Measurements from ENCODE around the gene THBD.
"Not testable (repeated sequence)": the region's sequence is repeated elsewhere in the genome, so short reads cannot be mapped to it uniquely, and the experiment has no call there.

Gene THBD

GRCh38 chr20:23035731-23036130, 13.7 kb downstream of the THBD start:
- DNase-seq (ENCODE audit: low read depth): no peak

DNA sequence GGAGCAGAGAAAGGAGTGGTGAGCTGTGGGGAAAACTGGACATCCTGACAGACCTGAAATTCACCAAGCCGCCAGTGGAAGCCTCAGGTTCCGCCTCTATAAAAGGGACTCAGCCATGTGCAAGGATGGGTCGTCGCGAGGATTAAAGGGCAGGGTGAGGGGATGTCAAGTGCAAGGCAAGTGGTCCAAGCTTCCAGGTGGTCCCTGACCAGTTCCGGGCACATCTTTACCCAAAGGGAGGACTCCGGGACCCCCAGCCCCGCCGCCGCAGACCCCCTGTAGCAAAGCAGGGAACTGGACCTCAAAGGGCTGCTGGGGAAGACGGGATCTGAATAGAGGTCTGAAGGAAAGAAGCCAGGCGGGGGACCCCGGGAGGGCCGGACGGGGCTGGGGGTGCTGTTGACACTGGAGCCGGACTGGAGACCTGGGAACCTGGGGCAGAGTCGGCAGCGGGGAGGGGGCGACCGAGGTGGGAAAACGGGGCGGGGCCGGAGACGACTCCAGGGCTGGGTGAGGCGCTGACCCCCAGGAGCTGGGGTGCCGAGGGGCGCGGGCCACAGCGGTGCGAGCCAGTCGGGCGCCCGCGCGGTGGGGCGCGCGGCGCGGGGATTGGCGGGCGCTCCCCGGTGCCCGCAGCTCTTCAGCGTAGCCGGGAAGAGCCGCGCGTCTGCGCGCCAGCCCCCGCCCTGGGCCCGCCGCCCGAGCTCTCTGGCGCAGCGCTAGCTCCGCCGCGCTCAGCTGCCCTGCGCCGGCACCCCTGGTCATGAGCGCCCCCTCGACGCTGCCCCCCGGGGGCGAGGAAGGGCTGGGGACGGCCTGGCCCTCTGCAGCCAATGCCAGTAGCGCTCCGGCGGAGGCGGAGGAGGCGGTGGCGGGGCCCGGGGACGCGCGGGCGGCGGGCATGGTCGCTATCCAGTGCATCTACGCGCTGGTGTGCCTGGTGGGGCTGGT, 14.5 kb downstream of the THBD start, which contains the start of gene SSTR4:
Gene SSTR4 (plus strand): TSS at position 592 of the 951 bp plus-strand sequence. CDS start 172 bp downstream, at position 764.
- no peak for DNase-seq (ENCODE audit: low read depth)

GRCh38 chr20:23033918-23034317, 15.6 kb downstream of the THBD start:
- DNase-seq (ENCODE audit: low read depth): no peak

DNA sequence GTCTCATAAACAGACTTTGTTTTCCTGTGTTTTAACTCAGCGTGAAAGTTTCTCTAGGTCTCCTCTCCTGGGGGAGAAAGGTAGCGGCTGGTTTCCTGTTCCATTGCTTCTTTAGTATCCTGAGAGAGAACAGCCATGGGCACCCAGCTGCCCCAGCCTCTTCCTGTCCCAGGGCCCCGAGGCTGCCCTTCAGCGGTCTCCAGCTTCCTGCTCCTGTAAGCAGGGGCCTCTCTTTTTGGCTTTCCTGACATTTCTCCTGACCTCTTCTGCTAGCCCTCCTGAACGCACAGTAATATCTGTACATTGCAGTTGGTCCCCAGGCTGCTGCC, 16.8 kb downstream of the THBD start:
- no peak for DNase-seq (ENCODE audit: low read depth)

- no peak for DNase-seq (ENCODE audit: low read depth)
These were observed 17.3 kb downstream of the THBD start for GRCh38 chr20:23032056-23032749.

GRCh38 chr20:23031346-23031745, 18.1 kb downstream of the THBD start:
- no peak for DNase-seq (ENCODE audit: low read depth)

DNA sequence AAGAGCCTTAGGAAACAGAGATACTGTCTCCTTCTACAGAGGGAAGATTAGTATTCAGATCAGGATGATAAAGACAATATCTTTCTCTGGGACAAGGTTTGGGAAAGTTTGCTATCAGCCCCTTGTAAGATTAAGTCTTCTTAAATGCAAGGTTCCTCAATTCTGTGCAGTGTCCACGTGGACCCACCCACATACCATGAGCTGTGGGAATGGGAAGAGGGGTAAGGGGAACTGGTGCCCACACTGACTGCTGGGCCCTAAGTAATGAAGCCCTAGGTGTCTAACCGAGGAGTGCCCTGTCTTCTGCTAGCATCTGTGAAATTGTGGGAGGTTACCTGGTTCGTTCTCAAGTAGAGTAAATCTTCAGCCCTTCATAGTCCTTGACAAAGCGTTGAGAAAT, 20.1 kb downstream of the THBD start:
- no peak for DNase-seq (ENCODE audit: low read depth)

DNA sequence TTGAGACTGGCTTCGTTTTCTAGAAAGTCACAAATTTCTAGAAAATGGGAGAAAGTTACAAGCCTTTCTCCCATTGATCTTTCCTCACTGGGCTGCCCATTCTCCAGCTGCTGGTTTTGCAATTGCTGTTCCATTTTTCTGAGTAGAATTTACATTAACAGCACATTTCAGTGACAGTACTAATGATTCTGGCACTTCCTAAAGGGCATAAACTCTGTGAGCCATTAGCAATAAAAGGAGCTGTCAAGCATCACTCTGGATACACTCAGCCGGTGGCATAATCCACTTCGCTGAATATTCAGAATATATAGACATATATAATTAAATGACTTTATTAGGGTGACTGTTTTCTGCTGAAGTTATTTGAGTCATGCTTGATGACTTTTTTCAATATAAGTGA, 21.1 kb downstream of the THBD start:
- DNase-seq (ENCODE audit: low read depth): no peak

DNA sequence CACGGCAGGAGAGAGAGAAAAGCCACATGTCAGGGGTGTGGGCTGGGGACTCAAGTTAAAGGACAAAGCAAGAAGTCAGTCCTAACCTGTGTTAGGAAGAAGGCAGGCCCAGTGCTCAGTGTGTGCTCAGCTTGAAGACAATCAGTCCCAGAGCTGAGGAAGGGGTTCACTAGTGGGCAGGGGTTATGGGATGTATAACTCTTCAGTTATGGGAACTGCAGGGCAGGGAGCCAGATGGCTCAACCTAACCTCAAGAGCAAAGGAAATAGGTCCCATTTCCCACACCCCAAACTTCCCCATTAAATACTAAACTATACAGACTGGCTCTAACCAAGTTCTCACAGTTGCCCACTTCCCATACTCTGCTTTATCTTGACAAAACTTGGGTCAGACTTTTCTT, 21.8 kb downstream of the THBD start:
- DNase-seq (ENCODE audit: low read depth): no peak

DNA sequence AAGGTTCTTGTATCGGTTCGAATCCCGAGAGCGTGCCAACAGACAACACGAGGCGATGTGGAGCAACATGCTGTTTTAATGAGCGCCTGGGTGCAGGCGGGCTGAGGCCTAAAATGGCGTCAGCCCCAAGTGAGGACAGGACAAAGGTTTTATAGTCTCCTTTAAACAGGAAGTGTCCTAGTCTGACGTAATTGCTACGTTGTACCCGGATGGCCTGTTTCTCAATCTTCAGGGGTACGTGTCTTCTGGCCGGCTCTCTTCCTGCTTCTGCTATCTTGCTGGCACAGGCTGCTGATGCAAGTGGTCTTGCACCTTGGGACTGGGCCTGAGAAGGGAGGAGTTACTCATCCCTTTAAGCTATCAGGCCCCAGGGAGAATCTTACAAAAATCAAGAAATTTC, 24.0 kb downstream of the THBD start:
- DNase-seq (ENCODE audit: low read depth): not testable (repeated sequence)

DNA sequence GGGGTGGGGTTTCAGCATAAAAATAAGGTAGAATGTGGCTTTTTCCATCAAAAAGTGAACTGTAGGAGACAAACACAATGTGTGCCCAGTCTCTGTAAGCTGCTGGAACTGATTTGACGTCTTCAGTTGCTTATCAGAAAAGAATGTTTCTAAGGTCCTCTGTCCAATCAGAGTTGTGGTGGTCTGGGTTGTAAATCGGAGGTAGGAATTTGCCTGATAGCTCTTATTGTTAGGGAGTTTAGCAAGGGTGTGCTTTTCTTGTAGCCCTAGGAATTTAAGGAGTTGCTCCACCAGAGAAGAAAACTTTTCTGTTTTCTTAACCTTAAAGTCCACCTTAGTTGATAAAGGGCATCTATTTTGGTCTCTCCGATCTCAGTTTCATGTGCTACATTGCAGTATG, 24.8 kb downstream of the THBD start:
- no peak for DNase-seq (ENCODE audit: low read depth)

GRCh38 chr20:23023621-23024177, 25.8 kb downstream of the THBD start:
- no peak for DNase-seq (ENCODE audit: low read depth)

DNA sequence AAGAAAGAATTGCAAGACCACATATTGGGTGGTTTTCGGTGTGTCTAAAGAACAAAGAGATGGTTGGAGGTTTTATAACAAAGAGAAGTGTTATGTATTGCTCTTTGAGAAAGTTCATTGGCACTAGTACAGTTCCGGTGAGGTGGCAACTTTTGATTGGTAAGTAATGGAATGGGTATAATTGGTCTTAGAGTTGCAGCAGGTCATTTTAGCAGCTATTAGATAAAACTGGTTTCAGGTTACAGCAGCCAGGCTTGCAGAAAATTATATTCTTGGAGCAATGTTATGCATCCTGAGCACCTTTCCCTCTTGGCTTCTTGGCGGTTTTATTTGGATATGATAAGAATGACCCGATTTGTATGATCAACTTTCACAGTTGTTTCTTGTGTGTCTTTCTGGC, 26.6 kb downstream of the THBD start:
- DNase-seq (ENCODE audit: low read depth): no peak

DNA sequence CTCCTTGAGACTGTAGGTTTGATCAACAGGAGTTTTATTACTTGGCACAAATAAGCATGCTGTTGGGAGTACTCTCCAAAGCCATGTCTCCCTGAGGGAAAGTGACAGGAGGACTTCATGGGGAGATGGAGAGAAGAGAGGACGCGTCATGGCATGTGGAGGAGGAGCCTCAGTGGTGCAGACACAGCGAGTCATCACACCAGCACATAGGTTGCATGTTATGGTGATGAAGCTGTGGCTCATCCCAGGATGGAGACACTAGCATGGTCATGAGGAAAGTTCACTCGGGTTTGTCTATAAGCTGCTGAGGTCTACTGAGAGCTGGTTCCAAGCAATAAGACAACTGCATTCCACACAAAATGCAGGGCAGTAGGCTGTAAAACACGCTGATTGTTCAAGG, 27.5 kb downstream of the THBD start:
- DNase-seq (ENCODE audit: low read depth): no peak

GRCh38 chr20:23021541-23021940, 27.9 kb downstream of the THBD start:
- no peak for DNase-seq (ENCODE audit: low read depth)

GRCh38 chr20:23020230-23021018, 29.0 kb downstream of the THBD start:
- DNase-seq (ENCODE audit: low read depth): no peak

DNA sequence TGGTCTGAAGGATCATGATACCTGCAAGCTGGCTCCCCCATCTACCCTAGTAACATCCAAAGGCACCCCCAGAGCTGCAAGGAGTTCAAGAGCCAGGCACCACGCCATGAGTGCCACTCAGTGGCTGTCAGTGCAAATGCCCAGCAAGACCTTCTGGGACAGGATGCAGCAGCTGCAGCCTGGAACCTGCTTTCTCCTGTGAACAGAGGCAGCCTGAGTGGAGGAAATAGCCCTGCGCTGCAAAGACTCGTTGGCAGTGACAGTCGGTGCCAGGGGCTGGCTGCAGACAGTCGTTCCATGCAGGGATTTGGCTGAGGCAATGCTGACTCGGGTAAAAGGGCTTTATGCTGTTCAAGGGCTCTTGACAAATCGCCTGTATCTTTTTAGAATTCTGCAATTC, 30.1 kb downstream of the THBD start:
- DNase-seq (ENCODE audit: low read depth): no peak

GRCh38 chr20:23018941-23019340, 30.5 kb downstream of the THBD start:
- DNase-seq (ENCODE audit: low read depth): no peak

DNA sequence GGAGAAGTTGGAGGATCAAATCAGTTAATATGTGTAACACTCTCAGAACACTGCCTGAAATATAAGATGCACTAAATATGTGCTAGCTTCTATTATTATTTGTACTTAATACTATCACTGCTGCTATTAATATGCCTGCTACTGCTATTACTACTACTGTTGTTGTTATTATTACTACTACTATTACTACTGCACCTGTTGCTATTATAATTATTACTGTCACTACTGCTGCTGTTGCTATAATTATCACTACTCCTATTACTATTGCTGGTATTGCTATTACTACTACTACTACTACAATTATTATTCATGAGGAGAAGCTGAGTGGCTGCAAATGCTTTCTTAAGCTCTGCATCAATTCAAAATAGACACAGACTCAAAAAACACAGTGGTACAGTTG, 31.0 kb downstream of the THBD start:
- DNase-seq (ENCODE audit: low read depth): no peak

GRCh38 chr20:23017516-23017915, 32.0 kb downstream of the THBD start:
- no peak for DNase-seq (ENCODE audit: low read depth)

DNA sequence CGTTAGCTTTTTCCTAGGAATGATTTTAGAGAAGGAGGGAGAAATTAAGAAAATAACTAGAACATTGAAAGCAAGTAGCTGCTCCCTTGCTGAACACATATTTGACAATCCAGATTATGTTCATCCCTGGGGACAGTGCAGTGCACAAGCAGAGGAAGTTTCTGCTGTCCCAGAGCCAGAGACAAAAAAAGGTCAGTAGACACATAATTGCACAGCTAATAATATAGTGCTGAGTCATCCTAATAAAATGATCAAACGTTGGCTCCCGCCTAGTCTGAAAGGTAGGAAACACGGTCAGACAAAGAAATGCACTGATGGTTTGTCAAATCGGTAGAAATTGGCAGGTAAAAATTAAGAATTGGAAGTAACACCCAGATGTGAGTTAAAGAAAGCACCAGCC, 36.0 kb downstream of the THBD start:
- no peak for DNase-seq (ENCODE audit: low read depth)

DNA sequence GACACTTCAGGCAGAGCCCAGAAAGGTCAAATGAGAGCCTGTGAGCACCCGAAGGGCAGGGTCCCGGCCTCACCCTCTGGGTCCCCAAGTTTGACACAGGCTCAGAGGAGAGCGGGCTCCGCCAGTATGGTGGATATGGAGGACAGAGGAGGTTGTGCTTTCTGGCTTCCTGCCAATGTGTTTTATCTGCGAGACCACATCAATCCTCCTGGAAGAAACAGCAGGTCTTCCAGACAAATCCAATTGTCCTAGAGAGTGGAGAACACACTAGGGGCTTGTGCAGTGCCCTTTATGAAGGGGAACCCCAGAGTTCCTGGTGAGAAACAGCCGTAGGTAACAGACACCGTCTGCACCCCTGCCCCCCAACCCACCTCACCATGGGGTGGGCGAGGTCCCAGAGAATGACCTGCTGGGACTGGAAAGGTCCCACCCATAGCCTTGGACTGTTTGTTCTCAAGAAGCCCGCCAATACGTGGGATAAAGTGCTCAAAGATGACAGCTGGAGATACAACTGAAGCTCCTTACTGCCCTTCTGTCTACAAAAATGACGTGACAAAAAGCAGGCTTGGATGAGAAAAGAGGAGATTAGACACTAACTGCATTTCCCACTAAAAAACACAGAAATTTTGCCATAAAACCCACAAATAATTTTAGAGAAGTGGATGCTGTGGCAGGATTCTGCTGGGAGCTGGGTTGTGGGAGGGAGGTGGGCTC, 38.3 kb downstream of the THBD start:
- DNase-seq (ENCODE audit: low read depth): no peak
